ENCODE measurements around the gene KCNC3. TPM values are rescaled to one million over a fixed set of nuclear protein-coding genes. Genes with fewer than 3 reads are reported as not detected.
A peak's percentile ranks its signal among the peaks of the same experiment; 100 is the strongest.

KCNC3 gene
- total and polyA plus RNA-seq, 2 of the 4 experiments (the other 2 are of a cell fraction), result 0.07 TPM; not detected in 1

- H3K56ac ChIP-seq (ENCODE audit: extremely low read depth, insufficient read depth, low read length), result no peak overlapping the region; the same call in 1 of the 2 replicates
- no peak overlapping the region for H3K18ac ChIP-seq (ENCODE audit: low read depth, low read length)
- H3K9ac ChIP-seq (ENCODE audit: low read depth, low read length), result peak overlapping the region; percentile 76; the same call in 1 of the 2 replicates
- no peak overlapping the region; the same call in 1 of the 2 replicates for H3K27ac ChIP-seq (ENCODE audit: insufficient read depth, low read length)
- H2AK9ac ChIP-seq (replicated peaks; ENCODE audit: low read depth, low read length, poor library complexity), result peak overlapping the region; percentile 88
- peak overlapping the region; percentile 86 to 97 for H4K8ac ChIP-seq (ENCODE audit: low read depth in 2 of 2, low read length in 2 of 2)
- H4K91ac ChIP-seq (ENCODE audit: insufficient read depth, low read depth, low read length), result peak overlapping the region; percentile 68; the same call in 1 of the 2 replicates
- peak overlapping the region; percentile 66; the same call in 1 of the 2 replicates for H3K23ac ChIP-seq (ENCODE audit: low read depth, low read length)
- H3K36me3 ChIP-seq (ENCODE audit: control insufficient read depth, insufficient read depth, low read length), result no peaks in the 10 kb centered on the region
- H3K79me1 ChIP-seq (ENCODE audit: low read depth in 1 of 2, low read length in 2 of 2), result no peaks in the 10 kb centered on the region
- H4K5ac ChIP-seq (ENCODE audit: low read depth, low read length), result peak overlapping the region; percentile 98
- H3K14ac ChIP-seq (replicated peaks; ENCODE audit: low read depth, low read length), result no peak overlapping the region; the same call in 1 of the 2 replicates
- no peak overlapping the region for H2BK5ac ChIP-seq (ENCODE audit: low read depth, low read length, poor library complexity, severe bottlenecking)
- peaks cover 8% of the 10 kb centered on the region for H3K27me3 ChIP-seq (ENCODE audit: control insufficient read depth, insufficient read depth, low read length)
- no peak overlapping the region for H2BK15ac ChIP-seq (ENCODE audit: low read depth, low read length)
- H3K4ac ChIP-seq (ENCODE audit: low read depth, low read length), result peak overlapping the region; percentile 83
- H3K9me1 ChIP-seq (ENCODE audit: insufficient read depth, low read length), result no peaks in the 10 kb centered on the region
- no TSS peak for BruUV-seq (replicated peaks)
- no peaks in the 10 kb centered on the region for H4K20me1 ChIP-seq (ENCODE audit: insufficient read depth, low read length)
- CTCF ChIA-PET, result no interaction called here
- POLR2A ChIA-PET (ENCODE audit: unreplicated experiment), result no interaction called here
- DNase-seq (peak; percentile 20), ATAC-seq (ENCODE audit: low read depth) (peak; percentile 18)
- in situ Hi-C loops (cut with MboI; ENCODE audit: low sequenced_read_pairs), result loop anchor here (10.0 kb wide), 1 partner anchor 426 kb away; no protein-coding TSS in a partner anchor
- no peak overlapping the region for H2BK120ac ChIP-seq (ENCODE audit: low read depth, low read length)
- TF ChIP-seq RFX5 (IDR thresholded peaks at IDR 0.05; ENCODE audit: low read depth, low read length) (no peak), RCOR1 (IDR thresholded peaks at IDR 0.05; ENCODE audit: insufficient replicate concordance, low read length) (no peak), CEBPB (IDR thresholded peaks at IDR 0.05; ENCODE audit: low read depth, low read length) (peak; percentile 64), RAD21 (IDR thresholded peaks at IDR 0.05; ENCODE audit: low read length) (no peak), MAFK (IDR thresholded peaks at IDR 0.05; ENCODE audit: low read depth, low read length) (no peak)
- H3K4me3 ChIP-seq (ENCODE audit: insufficient read depth, low read depth, low read length), result peak overlapping the region; percentile 72
- H3K4me2 ChIP-seq (ENCODE audit: low read depth, low read length), result peak overlapping the region; percentile 97
- dilution Hi-C loops (cut with HindIII; ENCODE audit: low sequenced_read_pairs, unreplicated experiment), result no loop called here
- no peak overlapping the region for H2BK20ac ChIP-seq (ENCODE audit: low read depth, low read length)
- H3K9me3 ChIP-seq (ENCODE audit: control insufficient read depth, insufficient read depth, low read length), result no peaks in the 10 kb centered on the region
- H3K4me1 ChIP-seq (ENCODE audit: control insufficient read depth, insufficient read depth, low read length), result no peaks in the 10 kb centered on the region
- 11% methylated on average over 19 of the region's 54 CpGs; no CpG with 5 or more reads in 1 of the 2 experiments for WGBS, 2 experiments (ENCODE audit: extremely low coverage in 2 of 2, insufficient read length in 1 of 2)
- peak overlapping the region; percentile 96 for H2AFZ ChIP-seq (replicated peaks; ENCODE audit: low read length, poor library complexity)
- no peak overlapping the region; the same call in 1 of the 2 replicates for H2AK5ac ChIP-seq (ENCODE audit: low read depth, low read length)
- intact Hi-C loops (cut with micrococcal nuclease), result loop anchor here (10.0 kb wide), 1 partner anchor 656 kb away; the partner anchor contains the start of gene KLK10
Observed at GRCh38 chr19:50358483-50359327, 29.5 kb upstream of the KCNC3 start.

Measured in IMR-90 (cell line).